Measurements from ENCODE around the gene SORCS2. TPM values are rescaled to one million over a fixed set of nuclear protein-coding genes. Genes with fewer than 3 reads are reported as not detected.
A peak's percentile ranks its signal among the peaks of the same experiment; 100 is the strongest.

Gene SORCS2
- total RNA-seq, 1 experiment from 2014 or later: not detected

- no TSS peak for BruUV-seq (replicated peaks)
- no peaks in the 10 kb centered on the region for H3K9me3 Mint-ChIP-seq (ENCODE audit: unreplicated experiment)
- no peak overlapping the region for H3K4me3 Mint-ChIP-seq (ENCODE audit: unreplicated experiment)
Measured at GRCh38 chr4:7761720-7762119, 569.4 kb downstream of the SORCS2 start.

GRCh38 chr4:7762376-7763030 is 570.2 kb downstream of the SORCS2 start:
- no peaks in the 10 kb centered on the region for H3K9me3 Mint-ChIP-seq (ENCODE audit: unreplicated experiment)
- no peak overlapping the region for H3K4me3 Mint-ChIP-seq (ENCODE audit: unreplicated experiment)
- intact Hi-C loops (cut with micrococcal nuclease): no loop called here
- H3K27me3 Mint-ChIP-seq (ENCODE audit: insufficient read depth, unreplicated experiment): no peaks in the 10 kb centered on the region
- POLR2A ChIA-PET: no interaction called here
- H3K27ac Mint-ChIP-seq (ENCODE audit: low read depth, unreplicated experiment): no peak overlapping the region
- no peak for TF ChIP-seq CTCF (IDR thresholded peaks at IDR 0.05; ENCODE audit: unreplicated experiment)
- peaks cover 23% of the 10 kb centered on the region for H3K36me3 Mint-ChIP-seq (ENCODE audit: insufficient read depth, unreplicated experiment)
- BruUV-seq (replicated peaks): no TSS peak
- H3K4me1 Mint-ChIP-seq (ENCODE audit: insufficient read depth, unreplicated experiment): no peaks in the 10 kb centered on the region
- DNase-seq (ENCODE audit: unreplicated experiment): no peak
- CTCF ChIA-PET: interaction anchor here (0.7 to 1.1 kb wide), 5 partner anchors 10 to 57 kb away, joined by 3 to 5 read pairs (median 4); no protein-coding TSS in a partner anchor

More at GRCh38 chr4:7761720-7762119, 569.4 kb downstream of the SORCS2 start:
- DNase-seq (ENCODE audit: unreplicated experiment): peak; percentile 28
- peaks cover 23% of the 10 kb centered on the region for H3K36me3 Mint-ChIP-seq (ENCODE audit: insufficient read depth, unreplicated experiment)
- ChIA-PET CTCF (interaction anchor here (0.5 to 1.1 kb wide), 8 partner anchors 8 to 549 kb away, joined by 3 to 5 read pairs (median 4); no protein-coding TSS in a partner anchor), POLR2A (no interaction called here)
- no peaks in the 10 kb centered on the region for H3K27me3 Mint-ChIP-seq (ENCODE audit: insufficient read depth, unreplicated experiment)
- peak; percentile 41 for TF ChIP-seq CTCF (IDR thresholded peaks at IDR 0.05; ENCODE audit: unreplicated experiment)
- intact Hi-C loops (cut with micrococcal nuclease): no loop called here
- H3K27ac Mint-ChIP-seq (ENCODE audit: low read depth, unreplicated experiment): no peak overlapping the region
- no peaks in the 10 kb centered on the region for H3K4me1 Mint-ChIP-seq (ENCODE audit: insufficient read depth, unreplicated experiment)

GRCh38 chr4:7763106-7763505 is 570.8 kb downstream of the SORCS2 start:
- Mint-ChIP-seq H3K27me3 (ENCODE audit: insufficient read depth, unreplicated experiment) (no peaks in the 10 kb centered on the region), H3K27ac (ENCODE audit: low read depth, unreplicated experiment) (no peak overlapping the region), H3K9me3 (ENCODE audit: unreplicated experiment) (no peaks in the 10 kb centered on the region), H3K4me1 (ENCODE audit: insufficient read depth, unreplicated experiment) (no peaks in the 10 kb centered on the region), H3K36me3 (ENCODE audit: insufficient read depth, unreplicated experiment) (peaks cover 23% of the 10 kb centered on the region), H3K4me3 (ENCODE audit: unreplicated experiment) (no peak overlapping the region)
- ChIA-PET CTCF (no interaction called here), POLR2A (no interaction called here)
- no peak for TF ChIP-seq CTCF (IDR thresholded peaks at IDR 0.05; ENCODE audit: unreplicated experiment)
- intact Hi-C loops (cut with micrococcal nuclease): no loop called here
- no TSS peak for BruUV-seq (replicated peaks)
- no peak for DNase-seq (ENCODE audit: unreplicated experiment)

- Mint-ChIP-seq H3K4me1 (ENCODE audit: insufficient read depth, unreplicated experiment) (no peaks in the 10 kb centered on the region), H3K4me3 (ENCODE audit: unreplicated experiment) (no peak overlapping the region), H3K27me3 (ENCODE audit: insufficient read depth, unreplicated experiment) (no peaks in the 10 kb centered on the region), H3K27ac (ENCODE audit: low read depth, unreplicated experiment) (no peak overlapping the region), H3K9me3 (ENCODE audit: unreplicated experiment) (no peaks in the 10 kb centered on the region), H3K36me3 (ENCODE audit: insufficient read depth, unreplicated experiment) (peaks cover 23% of the 10 kb centered on the region)
- no peak for TF ChIP-seq CTCF (IDR thresholded peaks at IDR 0.05; ENCODE audit: unreplicated experiment)
- ChIA-PET CTCF (no interaction called here), POLR2A (no interaction called here)
- intact Hi-C loops (cut with micrococcal nuclease): no loop called here
- BruUV-seq (replicated peaks): no TSS peak
- DNase-seq (ENCODE audit: unreplicated experiment): no peak
Measured at GRCh38 chr4:7763788-7764187, 571.5 kb downstream of the SORCS2 start.

All from MCF 10A (cell line).